Lower leg skin (tissue), 4 donors: ENCODE data around the gene PKMYT1. TPM values are rescaled to one million over a fixed set of nuclear protein-coding genes. Genes with fewer than 3 reads are reported as not detected.

ENCODE experiments used
- DNase-seq, 2 donors: peaks; one replicate each; pipeline ENCODE4 v3.0.0-alpha.2; 2019; ENCODE audit warnings: low spot score in 2 of 2
- H3K4me3 ChIP-seq: fragments of 200-600 bp; sonication (generic); 2 replicates; pipeline ENCODE4 v1.5.1; 2017; ENCODE audit warnings: mild to moderate bottlenecking, low read depth; ENCODE audit not compliant: poor library complexity, severe bottlenecking
- POLR2A ChIP-seq, 2 donors: fragments of 450-650 bp; IDR thresholded peaks; one replicate each; pipeline ENCODE4 v1.6.1; 2016 to 2017; ENCODE audit warnings: antibody characterized with exemption in 2 of 2, mild to moderate bottlenecking in 1 of 2, moderate library complexity in 1 of 2
- WGBS, 2 donors: methylation state at CpG; one replicate each; pipeline ENCODE4 v1.1.5; 2018; 5-methylcytosine and 5-hydroxymethylcytosine counted together
- intact Hi-C: fragments of 100-400 bp; cut with DNase I; formaldehyde crosslinking; loops from one replicate; pipeline ENCODE4 v1.15.0; 2023; ENCODE audit warnings: low total_unique reads
- total RNA-seq, 4 donors: library from RNA; depleted of rRNA; stranded (reverse); fragments of >200 nt; gene quantifications; one replicate each; pipeline ENCODE4 v1.1.0, GENCODE V29; 2016
- TF ChIP-seq, protein P1 (sequence below), 3 donors: fragments of 450-650 bp; IDR thresholded peaks; one replicate each; pipeline ENCODE4 v1.5.1; 2016; ENCODE audit warnings: antibody characterized with exemption in 3 of 3, mild to moderate bottlenecking in 3 of 3, moderate library complexity in 2 of 3

Gene PKMYT1
- total RNA-seq, 4 donors from 2014 or later, result 3.0 to 7.4 (median 3.9) TPM

GRCh38 chr16:3013998-3014690 lies 33.9 kb upstream of the PKMYT1 start:
- no peak overlapping the region for H3K4me3 ChIP-seq
- 63 to 71% methylated on average over 12 of the region's 12 CpGs for WGBS, 2 donors
- no peak for DNase-seq
- intact Hi-C loops, result no loop called here
- TF ChIP-seq, protein P1, sequence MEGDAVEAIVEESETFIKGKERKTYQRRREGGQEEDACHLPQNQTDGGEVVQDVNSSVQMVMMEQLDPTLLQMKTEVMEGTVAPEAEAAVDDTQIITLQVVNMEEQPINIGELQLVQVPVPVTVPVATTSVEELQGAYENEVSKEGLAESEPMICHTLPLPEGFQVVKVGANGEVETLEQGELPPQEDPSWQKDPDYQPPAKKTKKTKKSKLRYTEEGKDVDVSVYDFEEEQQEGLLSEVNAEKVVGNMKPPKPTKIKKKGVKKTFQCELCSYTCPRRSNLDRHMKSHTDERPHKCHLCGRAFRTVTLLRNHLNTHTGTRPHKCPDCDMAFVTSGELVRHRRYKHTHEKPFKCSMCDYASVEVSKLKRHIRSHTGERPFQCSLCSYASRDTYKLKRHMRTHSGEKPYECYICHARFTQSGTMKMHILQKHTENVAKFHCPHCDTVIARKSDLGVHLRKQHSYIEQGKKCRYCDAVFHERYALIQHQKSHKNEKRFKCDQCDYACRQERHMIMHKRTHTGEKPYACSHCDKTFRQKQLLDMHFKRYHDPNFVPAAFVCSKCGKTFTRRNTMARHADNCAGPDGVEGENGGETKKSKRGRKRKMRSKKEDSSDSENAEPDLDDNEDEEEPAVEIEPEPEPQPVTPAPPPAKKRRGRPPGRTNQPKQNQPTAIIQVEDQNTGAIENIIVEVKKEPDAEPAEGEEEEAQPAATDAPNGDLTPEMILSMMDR (IDR thresholded peaks at IDR 0.05), result no peak
- no peak for TF ChIP-seq POLR2A (IDR thresholded peaks at IDR 0.05)

DNA sequence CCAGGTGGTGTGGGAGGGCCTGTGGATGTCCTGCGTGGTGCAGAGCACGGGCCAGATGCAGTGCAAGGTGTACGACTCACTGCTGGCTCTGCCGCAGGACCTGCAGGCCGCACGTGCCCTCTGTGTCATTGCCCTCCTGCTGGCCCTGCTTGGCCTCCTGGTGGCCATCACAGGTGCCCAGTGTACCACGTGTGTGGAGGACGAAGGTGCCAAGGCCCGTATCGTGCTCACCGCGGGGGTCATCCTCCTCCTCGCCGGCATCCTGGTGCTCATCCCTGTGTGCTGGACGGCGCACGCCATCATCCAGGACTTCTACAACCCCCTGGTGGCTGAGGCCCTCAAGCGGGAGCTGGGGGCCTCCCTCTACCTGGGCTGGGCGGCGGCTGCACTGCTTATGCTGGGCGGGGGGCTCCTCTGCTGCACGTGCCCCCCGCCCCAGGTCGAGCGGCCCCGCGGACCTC lies 33.3 kb upstream of the PKMYT1 start:
- intact Hi-C loops, result no loop called here
- no peak overlapping the region for H3K4me3 ChIP-seq
- no peak for DNase-seq
- TF ChIP-seq POLR2A (IDR thresholded peaks at IDR 0.05), result no peak
- TF ChIP-seq, protein P1 (IDR thresholded peaks at IDR 0.05), result no peak
- 36 to 64% methylated on average over 20 to 25 of the region's 27 CpGs for WGBS, 2 donors

DNA sequence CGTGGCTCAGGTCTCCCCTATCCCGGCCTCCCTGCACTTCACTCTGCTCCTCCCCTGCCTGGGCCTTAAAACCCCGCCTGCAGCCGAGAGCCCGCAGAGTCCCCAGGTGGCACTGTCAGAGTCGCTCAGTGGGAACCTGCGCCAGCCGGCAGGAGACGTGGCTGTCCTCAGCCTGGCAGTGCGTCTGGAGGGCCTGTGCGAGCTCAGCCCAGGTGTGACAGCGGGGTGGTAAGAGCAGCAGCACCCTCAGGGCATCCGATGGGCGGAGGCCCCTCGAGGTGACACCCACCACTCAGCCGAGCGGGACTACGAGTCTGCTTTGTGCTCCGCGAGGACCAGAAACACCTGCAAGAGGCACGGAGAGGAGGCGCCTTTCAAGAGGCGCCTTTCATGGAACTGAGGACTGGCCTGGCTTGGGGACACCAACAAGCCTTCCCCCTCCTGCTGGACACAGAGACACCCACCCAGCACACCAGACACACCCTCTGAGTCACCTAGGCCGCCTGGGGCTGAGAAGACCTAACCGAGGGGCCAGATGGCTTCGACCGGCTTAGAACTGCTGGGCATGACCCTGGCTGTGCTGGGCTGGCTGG lies 32.7 kb upstream of the PKMYT1 start, which contains the start of gene CLDN9:
CLDN9 (plus strand) TSS at position 96 of the 593 bp plus-strand sequence; CDS start at position 536, 440 bp downstream.
- WGBS, 2 donors, result 22 to 33% methylated on average over 22 to 26 of the region's 27 CpGs
- no peak for DNase-seq
- no peak for TF ChIP-seq POLR2A (IDR thresholded peaks at IDR 0.05)
- TF ChIP-seq, protein P1 (IDR thresholded peaks at IDR 0.05), result no peak
- intact Hi-C loops, result no loop called here
- H3K4me3 ChIP-seq, result no peak within 1 kb of the TSS

DNA sequence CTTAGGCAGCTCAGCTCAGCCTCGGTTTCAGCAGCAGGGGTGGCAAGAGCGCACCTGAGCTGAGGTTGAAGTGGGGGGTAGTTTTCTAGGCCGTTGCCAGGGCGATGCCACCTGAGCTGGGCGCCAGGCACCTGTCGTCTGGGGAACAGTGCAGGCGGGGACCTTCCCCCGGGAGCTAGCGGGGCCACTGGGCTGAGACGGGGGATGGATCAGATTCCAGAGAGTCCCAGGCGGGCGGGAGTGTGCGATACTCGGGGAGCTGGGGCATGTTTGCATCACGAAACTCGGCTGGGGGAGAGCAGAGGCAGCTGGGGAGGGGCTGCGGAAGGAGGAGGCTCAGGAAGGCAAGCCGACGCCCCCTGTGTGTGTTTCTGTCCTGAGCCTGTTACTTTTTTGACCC lies 32.0 kb upstream of the PKMYT1 start:
- TF ChIP-seq, protein P1 (IDR thresholded peaks at IDR 0.05), result no peak
- no peak for TF ChIP-seq POLR2A (IDR thresholded peaks at IDR 0.05)

DNA sequence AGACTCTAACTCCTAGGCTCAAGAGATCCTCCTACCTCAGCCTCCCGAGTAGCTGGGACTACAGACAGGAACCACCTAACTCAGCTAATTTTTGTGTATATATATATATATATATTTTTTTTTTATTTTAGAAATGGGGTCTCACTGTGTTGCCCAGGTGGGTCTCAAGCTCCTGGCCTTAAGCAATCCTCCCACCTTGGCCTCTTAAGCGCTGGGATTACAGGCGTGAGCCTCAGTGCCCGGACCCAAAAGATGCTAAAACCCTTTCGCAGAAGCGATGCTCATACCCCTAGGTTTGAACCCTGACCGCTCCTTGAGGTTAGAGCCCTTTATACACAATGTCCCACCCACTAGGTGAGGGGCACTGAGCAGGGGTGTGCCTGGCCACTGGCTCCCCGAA lies 30.3 kb upstream of the PKMYT1 start:
- intact Hi-C loops, result no loop called here
- no peak for TF ChIP-seq POLR2A (IDR thresholded peaks at IDR 0.05)
- TF ChIP-seq, protein P1 (IDR thresholded peaks at IDR 0.05), result no peak
- H3K4me3 ChIP-seq, result no peak overlapping the region
- no peak for DNase-seq
- whole genome bisulfite sequencing, 2 donors, result 91 to 97% methylated on average over 8 of the region's 8 CpGs

More for the DNA sequence above, 32.0 kb upstream of the PKMYT1 start:
- no peak for DNase-seq
- intact Hi-C loops, result no loop called here
- H3K4me3 ChIP-seq, result no peak overlapping the region
- WGBS, 2 donors, result 10 to 11% methylated on average over 19 of the region's 19 CpGs
